ENCODE measurements around the gene CUL3. TPM values are rescaled to one million over a fixed set of nuclear protein-coding genes. Genes with fewer than 3 reads are reported as not detected.

The CUL3 gene
- total and polyA plus RNA-seq, 2 of the 8 experiments (the other 6 are each of a cell fraction or from before 2014, with no cell fraction given) = 28.5 to 113 TPM

DNA sequence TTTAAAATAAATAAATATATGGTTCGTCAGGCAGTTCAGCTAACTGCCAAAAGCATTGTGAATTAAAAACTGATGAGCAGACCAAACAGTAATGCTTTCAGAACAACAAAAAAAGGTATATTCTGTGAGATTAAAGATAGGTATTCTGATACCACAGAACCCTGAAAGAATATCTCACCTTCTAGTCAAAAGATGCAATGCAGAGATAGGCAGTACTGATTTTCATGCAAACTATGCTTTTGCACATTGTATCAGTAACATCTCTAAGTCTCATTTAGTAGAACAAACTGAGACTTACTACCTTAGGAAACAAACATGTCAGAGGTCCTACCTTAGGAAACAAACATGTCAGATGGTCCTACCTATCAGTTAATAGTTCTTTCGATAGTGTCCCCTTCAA lies 32.4 kb downstream of the CUL3 start:
- Histone ChIP-seq H2BK20ac (ENCODE audit: low read length) (no peak overlapping the region), H2AFZ (ENCODE audit: low read length) (no peak overlapping the region), H4K5ac (ENCODE audit: insufficient read length, low read depth, low read length) (no peak overlapping the region), H2BK15ac (ENCODE audit: low read length) (no peak overlapping the region), H4K20me1 (replicated peaks in 1 of 2; ENCODE audit: control insufficient read depth in 1 of 2, insufficient read depth in 2 of 2, low read length in 2 of 2) (peaks cover 0 to 4% of the 10 kb centered on the region in 2 experiments), H3K56ac (replicated peaks; ENCODE audit: insufficient read length, low read depth, low read length) (no peak overlapping the region), H3K23me2 (ENCODE audit: low read depth, low read length) (no peaks in the 10 kb centered on the region; the same call in 1 of the 2 replicates), H3K27ac (ENCODE audit: low read depth, low read length) (no peak overlapping the region), H3K4me3 (ENCODE audit: extremely low read depth in 1 of 4, insufficient read depth in 2 of 4, low read depth in 3 of 4, low read length in 4 of 4) (no peak overlapping the region), H3K14ac (ENCODE audit: insufficient read length) (no peak overlapping the region), H4K8ac (ENCODE audit: extremely low read depth, insufficient read depth, low read length) (no peak overlapping the region), H3K4me2 (ENCODE audit: insufficient read depth in 1 of 2, low read depth in 2 of 2, low read length in 2 of 2) (no peak overlapping the region), H3K27me3 (replicated peaks in 1 of 4; ENCODE audit: control insufficient read depth in 3 of 4, extremely low read depth in 1 of 4, insufficient read depth in 3 of 4, low read length in 3 of 4) (no peaks in the 10 kb centered on the region), H3K36me3 (ENCODE audit: control insufficient read depth in 2 of 4, insufficient read depth in 4 of 4, low read length in 3 of 4) (peaks cover 0 to 3% (median 0%) of the 10 kb centered on the region in 4 experiments; a peak in 2 of 8 replicates), H3K79me1 (ENCODE audit: low read depth, low read length) (peaks cover 4% of the 10 kb centered on the region), H3K4me1 (replicated peaks in 1 of 4; ENCODE audit: control insufficient read depth in 3 of 4, insufficient read depth in 4 of 4, low read length in 3 of 4) (peaks cover 0 to 5% (median 2%) of the 10 kb centered on the region in 4 experiments; a peak in 4 of 7 replicates), H2BK120ac (replicated peaks; ENCODE audit: low read depth, low read length) (no peak overlapping the region), H3K18ac (ENCODE audit: extremely low read depth, low read length) (no peak overlapping the region), H2BK12ac (ENCODE audit: low read depth, low read length) (no peak overlapping the region), H3K4ac (replicated peaks; ENCODE audit: insufficient read length, low read depth, low read length) (no peak overlapping the region), H3K79me2 (ENCODE audit: control insufficient read depth in 1 of 2, insufficient read depth in 2 of 2, low read length in 2 of 2) (peaks cover 0 to 93% of the 10 kb centered on the region in 2 experiments; a peak in 3 of 4 replicates), H2AK5ac (ENCODE audit: low read depth, low read length) (no peak overlapping the region), H4K91ac (replicated peaks; ENCODE audit: insufficient read length, low read length) (no peak overlapping the region), H3K9ac (replicated peaks in 1 of 4; ENCODE audit: extremely low read depth in 1 of 4, low read depth in 3 of 4, low read length in 3 of 4) (no peak overlapping the region; a peak in 1 of 7 replicates), H3K23ac (ENCODE audit: insufficient read length) (no peak overlapping the region), H2BK5ac (ENCODE audit: low read depth, low read length) (no peak overlapping the region), H3K9me3 (ENCODE audit: insufficient read depth in 2 of 2, low read depth in 1 of 2, low read length in 1 of 2) (no peaks in the 10 kb centered on the region)
- no peak for TF ChIP-seq CBX8 (IDR thresholded peaks at IDR 0.05; ENCODE audit: borderline replicate concordance, low read depth, low read length)
- TF ChIP-seq SUZ12 (IDR thresholded peaks at IDR 0.05; ENCODE audit: low read length) = no peak
- TF ChIP-seq, protein P1, sequence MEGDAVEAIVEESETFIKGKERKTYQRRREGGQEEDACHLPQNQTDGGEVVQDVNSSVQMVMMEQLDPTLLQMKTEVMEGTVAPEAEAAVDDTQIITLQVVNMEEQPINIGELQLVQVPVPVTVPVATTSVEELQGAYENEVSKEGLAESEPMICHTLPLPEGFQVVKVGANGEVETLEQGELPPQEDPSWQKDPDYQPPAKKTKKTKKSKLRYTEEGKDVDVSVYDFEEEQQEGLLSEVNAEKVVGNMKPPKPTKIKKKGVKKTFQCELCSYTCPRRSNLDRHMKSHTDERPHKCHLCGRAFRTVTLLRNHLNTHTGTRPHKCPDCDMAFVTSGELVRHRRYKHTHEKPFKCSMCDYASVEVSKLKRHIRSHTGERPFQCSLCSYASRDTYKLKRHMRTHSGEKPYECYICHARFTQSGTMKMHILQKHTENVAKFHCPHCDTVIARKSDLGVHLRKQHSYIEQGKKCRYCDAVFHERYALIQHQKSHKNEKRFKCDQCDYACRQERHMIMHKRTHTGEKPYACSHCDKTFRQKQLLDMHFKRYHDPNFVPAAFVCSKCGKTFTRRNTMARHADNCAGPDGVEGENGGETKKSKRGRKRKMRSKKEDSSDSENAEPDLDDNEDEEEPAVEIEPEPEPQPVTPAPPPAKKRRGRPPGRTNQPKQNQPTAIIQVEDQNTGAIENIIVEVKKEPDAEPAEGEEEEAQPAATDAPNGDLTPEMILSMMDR (IDR thresholded peaks at IDR 0.05; ENCODE audit: control extremely low read depth in 1 of 3, insufficient read depth in 1 of 3, low read depth in 1 of 3, low read length in 3 of 3) = no peak
- TF ChIP-seq POU5F1 (IDR thresholded peaks at IDR 0.05; ENCODE audit: low read depth, low read length) = no peak
- FAIRE-seq = no peak
- POLR2A ChIA-PET (ENCODE audit: partially characterized antibody) = no interaction called here
- CTCF ChIA-PET (ENCODE audit: partially characterized antibody) = no interaction called here
- DNase-seq (ENCODE audit: low read depth in 1 of 2, low spot score in 2 of 2) = no peak
- WGBS, 2 experiments (ENCODE audit: extremely low coverage in 1 of 2, insufficient coverage in 1 of 2, insufficient read length in 1 of 2, insufficient replicate concordance in 2 of 2, low coverage in 1 of 2, low lambda C conversion rate in 2 of 2, missing lambda C conversion rate in 1 of 2) = 96% methylated on average over 2 of the region's 2 CpGs; no CpG with 5 or more reads in 1 of the 2 experiments

Data from H1 (cell line).